ENCODE results near the gene CEACAM5.
A peak's percentile ranks its signal among the peaks of the same experiment; 100 is the strongest.

CEACAM5 gene

GRCh38 chr19:41708481-41708880, at the start of gene CEACAM5:
Gene CEACAM5 (plus strand): TSS chr19:41708626. CDS start chr19:41708732, 106 bp downstream.
- DNase-seq (ENCODE audit: low read depth, low spot score): no peak

GRCh38 chr19:41666075-41666474, 42.4 kb upstream of the CEACAM5 start:
- DNase-seq (ENCODE audit: low read depth, low spot score): no peak

GRCh38 chr19:41668315-41668714, 40.1 kb upstream of the CEACAM5 start:
- DNase-seq (ENCODE audit: low read depth, low spot score): no peak

- DNase-seq (ENCODE audit: low read depth, low spot score): no peak
These were observed 37.7 kb upstream of the CEACAM5 start for GRCh38 chr19:41670755-41671154.

GRCh38 chr19:41671486-41671885, 36.9 kb upstream of the CEACAM5 start:
- no peak for DNase-seq (ENCODE audit: low read depth, low spot score)

- DNase-seq (ENCODE audit: low read depth, low spot score): no peak
These were observed 26.0 kb upstream of the CEACAM5 start for GRCh38 chr19:41682437-41682836.

GRCh38 chr19:41687419-41687818, 21.0 kb upstream of the CEACAM5 start:
- no peak for DNase-seq (ENCODE audit: low read depth, low spot score)

GRCh38 chr19:41688098-41688497, 20.3 kb upstream of the CEACAM5 start, which contains the start of gene CEACAM7:
Gene CEACAM7 (minus strand): TSS chr19:41688270. CDS start chr19:41688165, 105 bp downstream.
- DNase-seq (ENCODE audit: low read depth, low spot score): no peak

GRCh38 chr19:41688687-41689086, 19.7 kb upstream of the CEACAM5 start:
- DNase-seq (ENCODE audit: low read depth, low spot score): no peak

GRCh38 chr19:41689993-41690800, 18.2 kb upstream of the CEACAM5 start:
- DNase-seq (ENCODE audit: low read depth, low spot score): no peak

- no peak for DNase-seq (ENCODE audit: low read depth, low spot score)
These were observed 17.7 kb upstream of the CEACAM5 start for GRCh38 chr19:41690801-41691065.

- DNase-seq (ENCODE audit: low read depth, low spot score): no peak
These were observed 17.0 kb upstream of the CEACAM5 start for GRCh38 chr19:41691268-41691970.

- no peak for DNase-seq (ENCODE audit: low read depth, low spot score)
These were observed 14.2 kb upstream of the CEACAM5 start for GRCh38 chr19:41694196-41694595.

- no peak for DNase-seq (ENCODE audit: low read depth, low spot score)
These were observed 13.4 kb upstream of the CEACAM5 start for GRCh38 chr19:41694831-41695635.

GRCh38 chr19:41695745-41696144, 12.7 kb upstream of the CEACAM5 start:
- no peak for DNase-seq (ENCODE audit: low read depth, low spot score)

- peak; percentile 24 for DNase-seq (ENCODE audit: low read depth, low spot score)
These were observed 11.8 kb upstream of the CEACAM5 start for GRCh38 chr19:41696402-41697197.

- DNase-seq (ENCODE audit: low read depth, low spot score): no peak
These were observed 11.1 kb upstream of the CEACAM5 start for GRCh38 chr19:41697198-41697855.

GRCh38 chr19:41698746-41699230, 9.6 kb upstream of the CEACAM5 start:
- DNase-seq (ENCODE audit: low read depth, low spot score): no peak

- no peak for DNase-seq (ENCODE audit: low read depth, low spot score)
These were observed 9.0 kb upstream of the CEACAM5 start for GRCh38 chr19:41699231-41699967.

- DNase-seq (ENCODE audit: low read depth, low spot score): no peak
These were observed 8.5 kb upstream of the CEACAM5 start for GRCh38 chr19:41699968-41700323.

All from astrocyte of the hippocampus (primary cell).